Kidney (tissue), 14 donors: ENCODE measurements around the gene DLAT. TPM values are rescaled to one million over a fixed set of nuclear protein-coding genes. Genes with fewer than 3 reads are reported as not detected.

Experiments used
- DNase-seq, 5 donors: peaks; one replicate each; pipeline ENCODE4 v3.0.0-alpha.2; 2013 to 2020
- FAIRE-seq: peaks from 2 replicates; lab custom pipeline; 2012; peaks lifted over from hg19 to GRCh38; lab: Jason Lieb, UNC
- H3K27ac ChIP-seq, 2 donors: one replicate each; pipeline ENCODE4 v1.7.0; 2013; ENCODE audit warnings: low read depth in 2 of 2, low read length in 2 of 2, inconsistent platforms in 1 of 2
- H3K27me3 ChIP-seq: one replicate; pipeline ENCODE4 v1.7.1; 2013; ENCODE audit warnings: low read length, inconsistent platforms; ENCODE audit not compliant: control insufficient read depth, insufficient read depth
- H3K36me3 ChIP-seq, 3 donors: one replicate each; pipeline versions ENCODE4 v1.7.0 to v1.7.1; 2013; ENCODE audit warnings: low read length in 3 of 3, control low read depth in 1 of 3, inconsistent platforms in 1 of 3; ENCODE audit not compliant: insufficient read depth in 3 of 3, control insufficient read depth in 2 of 3
- H3K4me1 ChIP-seq, 3 donors: one replicate each; pipeline versions ENCODE4 v1.7.0 to v1.7.1; 2013; ENCODE audit warnings: low read length in 3 of 3, inconsistent platforms in 1 of 3, low read depth in 1 of 3; ENCODE audit not compliant: control insufficient read depth in 2 of 3, insufficient read depth in 2 of 3
- H3K4me3 ChIP-seq, 3 donors: one replicate each; pipeline versions ENCODE4 v1.7.0 to v1.8.1; 2013; ENCODE audit warnings: low read length in 3 of 3, control low read depth in 1 of 3, inconsistent platforms in 1 of 3
- H3K9ac ChIP-seq, 3 donors: one replicate each; pipeline versions ENCODE4 v1.7.0 to v1.7.1; 2013; ENCODE audit warnings: low read length in 3 of 3, control low read depth in 1 of 3, inconsistent platforms in 1 of 3
- H3K9me3 ChIP-seq, 3 donors: one replicate each; pipeline versions ENCODE4 v1.7.0 to v1.7.1; 2013; ENCODE audit warnings: low read length in 3 of 3, control low read depth in 1 of 3, inconsistent platforms in 1 of 3; ENCODE audit not compliant: control insufficient read depth in 2 of 3, insufficient read depth in 1 of 3
- CTCF ChIP-seq: IDR thresholded peaks from 3 replicates; pipeline ENCODE4 v1.5.1; 2012; ENCODE audit warnings: mild to moderate bottlenecking, moderate library complexity, borderline replicate concordance; ENCODE audit not compliant: insufficient read depth; ENCODE audit errors: extremely low read depth
- intact Hi-C: fragments of 100-400 bp; cut with DNase I; formaldehyde crosslinking; loops from one replicate; pipeline ENCODE4 v1.11.1; 2022
- polyA plus RNA-seq: library from polyadenylated mRNA; stranded (reverse); fragments of 350-450 nt; fragmentation: Illumina TruSeq; extraction: RNeasy Lipid Tissue Mini Kit (QIAGEN cat#74804); gene quantifications from one replicate; pipeline ENCODE4 v1.2.3, GENCODE V29; 2014; ENCODE audit warnings: low read depth, low replicate concordance; ENCODE audit not compliant: insufficient read depth
- total RNA-seq: library from RNA; stranded (reverse); fragmentation: NEBNext Ultra II Directional; extraction: Animal tissue kit (Norgen Biotek cat#: 25700); gene quantifications from one replicate; pipeline ENCODE4 v1.2.1, GENCODE V29; 2021
- donor health status: control.
- donor health status: control.
- donor health status: control.
- donor health status: control.
- donor health status: control.
- donor health status: DM: yes; HTN: yes; CAD: no.
- donor health status: Normal renal cell carcinoma (clear cell type).

Gene DLAT
- total and polyA plus RNA-seq, 2 donors from 2014 or later = 27.5 to 33.1 TPM

GRCh38 chr11:112016765-112017376 is 8.3 kb upstream of the DLAT start:
- Histone ChIP-seq H3K27me3 (no peaks in the 10 kb centered on the region), H3K4me3 (no peak overlapping the region), H3K9me3 (no peaks in the 10 kb centered on the region), H3K36me3 (peaks cover 0 to 23% (median 9%) of the 10 kb centered on the region in 3 donors), H3K9ac (no peak overlapping the region), H3K4me1 (no peaks in the 10 kb centered on the region), H3K27ac (no peak overlapping the region)
- DNase-seq (no peak), FAIRE-seq (no peak)
- intact Hi-C loops = no loop called here
- no peak for TF ChIP-seq CTCF

GRCh38 chr11:112017538-112017937 is 7.7 kb upstream of the DLAT start:
- Histone ChIP-seq H3K4me3 (no peak overlapping the region), H3K9me3 (no peaks in the 10 kb centered on the region), H3K36me3 (peaks cover 0 to 23% (median 9%) of the 10 kb centered on the region in 3 donors), H3K27me3 (no peaks in the 10 kb centered on the region), H3K4me1 (no peaks in the 10 kb centered on the region), H3K9ac (no peak overlapping the region), H3K27ac (no peak overlapping the region)
- FAIRE-seq (no peak), DNase-seq (no peak)
- no peak for TF ChIP-seq CTCF
- intact Hi-C loops = no loop called here

- DNase-seq = no peak
- Histone ChIP-seq H3K4me3 (no peak overlapping the region), H3K36me3 (peaks cover 0 to 23% (median 9%) of the 10 kb centered on the region in 3 donors), H3K27ac (no peak overlapping the region), H3K27me3 (no peaks in the 10 kb centered on the region), H3K9ac (no peak overlapping the region), H3K4me1 (no peaks in the 10 kb centered on the region), H3K9me3 (no peaks in the 10 kb centered on the region)
- no peak for TF ChIP-seq CTCF
- intact Hi-C loops = no loop called here
- FAIRE-seq = no peak
Measured at GRCh38 chr11:112019066-112019465, 6.1 kb upstream of the DLAT start.

GRCh38 chr11:112023104-112023503 is 2.1 kb upstream of the DLAT start:
- intact Hi-C loops = no loop called here
- FAIRE-seq = no peak
- DNase-seq = peak in 1 of 5 donors; percentile 21
- H3K9ac ChIP-seq = no peak overlapping the region
- no peak overlapping the region for H3K4me3 ChIP-seq
- TF ChIP-seq CTCF = no peak
- peaks cover 0 to 5% (median 0%) of the 10 kb centered on the region in 3 donors for H3K4me1 ChIP-seq
- H3K36me3 ChIP-seq = peaks cover 0 to 23% (median 5%) of the 10 kb centered on the region in 3 donors
- H3K27ac ChIP-seq = no peak overlapping the region
- no peaks in the 10 kb centered on the region for H3K27me3 ChIP-seq
- H3K9me3 ChIP-seq = no peaks in the 10 kb centered on the region
